HCT116 (cell line): ENCODE results near the gene MTA2. TPM values are rescaled to one million over a fixed set of nuclear protein-coding genes. Genes with fewer than 3 reads are reported as not detected.
A peak's percentile ranks its signal among the peaks of the same experiment; 100 is the strongest.

Source experiments
- ATAC-seq: fragments of 200-7000 bp; cut with Tn5 transposase; 2 replicates; pipeline ENCODE4 v1.9.1; 2020; ENCODE audit warnings: mild to moderate bottlenecking, moderate library complexity
- BruUV-seq: library from RNA; stranded (reverse); fragments of 400-500 nt; replicated peaks from 2 replicates; lab custom pipeline; 2021; lab: Mats Ljungman, UMichigan
- CTCF ChIA-PET: fragments of 300-600 bp; sonication (Branson Sonifier 250); formaldehyde crosslinking; loops from one replicate; lab custom pipeline; 2021; ENCODE audit warnings: antibody characterized with exemption; lab: Charles Lee
- POLR2A ChIA-PET: fragments of 300-600, 350-600 bp; sonication (Branson Sonifier 250); formaldehyde crosslinking; loops from one replicate; lab custom pipeline; 2021; ENCODE audit warnings: antibody characterized with exemption; lab: Charles Lee
- RAD21 ChIA-PET, 2 experiments: fragments of 300-600 bp; sonication (Branson Sonifier 250); formaldehyde crosslinking; loops; one replicate each; lab custom pipeline; 2023; ENCODE audit warnings: low total read pairs in 2 of 2; ENCODE audit not compliant: uncharacterized antibody in 2 of 2, unreplicated experiment in 2 of 2, low non-redundant PET in 1 of 2; lab: Charles Lee
- DNase-seq: peaks from one replicate; pipeline ENCODE4 v3.0.0-alpha.2; 2010; ENCODE audit warnings: low read depth, low spot score
- H2AFZ ChIP-seq: fragments of 200-600 bp; shearing (Covaris generic), sonication (generic); 2 replicates; pipeline ENCODE4 v1.6.1; 2017; ENCODE audit warnings: low read depth, mixed run types, mixed read lengths, antibody characterized with exemption, low read length; ENCODE audit not compliant: poor library complexity, severe bottlenecking
- H3K27ac ChIP-seq: 2 replicates; pipeline ENCODE4 v1.5.1; 2012; ENCODE audit warnings: low read depth, low read length
- H3K27me3 ChIP-seq: fragments of 200-600 bp; sonication (generic); 2 replicates; pipeline ENCODE4 v1.6.1; 2016; ENCODE audit warnings: mixed run types, low read length, mixed read lengths; ENCODE audit not compliant: insufficient read depth
- H3K36me3 ChIP-seq, 2 experiments: fragments of 200-500 bp in 1 of 2; fragments of 200-600 bp in 1 of 2; sonication (Bioruptor generic) in 1 of 2; sonication (generic) in 1 of 2; 2 replicates each; pipeline versions ENCODE4 v1.5.1 to v1.6.1; 2014 to 2016; ENCODE audit warnings: low read length in 2 of 2, inconsistent platforms in 1 of 2, mixed read lengths in 1 of 2, mixed run types in 1 of 2; ENCODE audit not compliant: insufficient read depth in 2 of 2, control insufficient read depth in 1 of 2
- H3K4me1 ChIP-seq, 2 experiments: fragments of 200-600 bp in 1 of 2; sonication (generic) in 1 of 2; 2 replicates each; pipeline versions ENCODE4 v1.5.1 to v1.6.1; 2012 to 2017; ENCODE audit warnings: low read length in 2 of 2, inconsistent platforms in 1 of 2, mild to moderate bottlenecking in 1 of 2, mixed read lengths in 1 of 2, mixed run types in 1 of 2, moderate library complexity in 1 of 2; ENCODE audit not compliant: insufficient read depth in 2 of 2, control insufficient read depth in 1 of 2
- H3K4me2 ChIP-seq: fragments of 200-600 bp; sonication (generic); 2 replicates; pipeline ENCODE4 v1.6.1; 2017; ENCODE audit warnings: mixed run types, low read length, mixed read lengths
- H3K4me3 ChIP-seq, 2 experiments: fragments of 200-600 bp in 1 of 2; sonication (generic) in 1 of 2; replicated peaks in 1 of 2; 2 replicates each; pipeline ENCODE4 v1.5.1; 2011 to 2016; ENCODE audit warnings: low read length in 2 of 2, control low read depth in 1 of 2, low read depth in 1 of 2, mild to moderate bottlenecking in 1 of 2, mixed read lengths in 1 of 2, mixed run types in 1 of 2
- H3K79me2 ChIP-seq: fragments of 200-600 bp; sonication (generic); 2 replicates; pipeline ENCODE4 v1.6.1; 2017; ENCODE audit warnings: mild to moderate bottlenecking, mixed run types, low read length, moderate library complexity, mixed read lengths; ENCODE audit not compliant: insufficient read depth
- H3K9ac ChIP-seq: fragments of 200-600 bp; sonication (generic); 2 replicates; pipeline ENCODE4 v1.6.1; 2016; ENCODE audit warnings: low read length, mixed read lengths
- H3K9me2 ChIP-seq: fragments of 200-600 bp; sonication (generic), shearing (Covaris generic); 2 replicates; pipeline ENCODE4 v1.6.1; 2017; ENCODE audit warnings: mixed run types, mild to moderate bottlenecking, moderate library complexity; ENCODE audit not compliant: insufficient read depth
- H3K9me3 ChIP-seq, 2 experiments: fragments of 200-500 bp in 1 of 2; fragments of 200-600 bp in 1 of 2; sonication (Bioruptor generic) in 1 of 2; sonication (generic) in 1 of 2; 2 replicates each; pipeline ENCODE4 v1.6.1; 2014 to 2017; ENCODE audit warnings: low read length in 2 of 2, mixed read lengths in 2 of 2, inconsistent platforms in 1 of 2, low read depth in 1 of 2, mild to moderate bottlenecking in 1 of 2, mixed run types in 1 of 2, moderate library complexity in 1 of 2; ENCODE audit not compliant: control insufficient read depth in 1 of 2, insufficient read depth in 1 of 2
- H4K20me1 ChIP-seq: fragments of 200-600 bp; sonication (generic), shearing (Covaris generic); 2 replicates; pipeline ENCODE4 v1.6.1; 2017; ENCODE audit warnings: mixed run types, mild to moderate bottlenecking, moderate library complexity; ENCODE audit not compliant: insufficient read depth
- CBX3 ChIP-seq: IDR thresholded peaks from 2 replicates; pipeline ENCODE4 v1.6.1; 2012; ENCODE audit warnings: low read depth
- EZH2 ChIP-seq: fragments of 200-600 bp; sonication (generic); IDR thresholded peaks from 2 replicates; pipeline ENCODE4 v1.6.1; 2017; ENCODE audit warnings: antibody characterized with exemption, mixed run types
- JUND ChIP-seq: IDR thresholded peaks from 2 replicates; pipeline ENCODE4 v1.6.1; 2012
- POLR2AphosphoS5 ChIP-seq: IDR thresholded peaks from 2 replicates; pipeline ENCODE4 v1.6.1; 2011; ENCODE audit warnings: mild to moderate bottlenecking, low read depth, low read length, moderate library complexity
- RAD21 ChIP-seq: IDR thresholded peaks from 2 replicates; pipeline ENCODE4 v1.6.1; 2012; ENCODE audit warnings: low read depth, mild to moderate bottlenecking
- SIN3A ChIP-seq: IDR thresholded peaks from 2 replicates; pipeline ENCODE4 v1.6.1; 2012; ENCODE audit warnings: low read depth
- SP1 ChIP-seq: IDR thresholded peaks from 2 replicates; pipeline ENCODE4 v1.6.1; 2012; ENCODE audit warnings: low read depth
- SRF ChIP-seq: IDR thresholded peaks from 2 replicates; pipeline ENCODE4 v1.6.1; 2012; ENCODE audit warnings: low read depth
- TCF7L2 ChIP-seq: IDR thresholded peaks from 2 replicates; pipeline ENCODE4 v1.7.0; 2011; ENCODE audit warnings: borderline replicate concordance, inconsistent platforms; ENCODE audit not compliant: insufficient read depth, insufficient read length; ENCODE audit errors: extremely low read depth
- intact Hi-C: fragments of 100-400 bp; cut with micrococcal nuclease; formaldehyde crosslinking; loops from 2 replicates; pipeline ENCODE4 v1.10.0; 2022
- total RNA-seq: library from RNA; stranded (reverse); gene quantifications from one replicate; pipeline ENCODE4 v1.2.1, GENCODE V29; 2021; ENCODE audit not compliant: unreplicated experiment
- TF ChIP-seq, protein P1 (sequence below): IDR thresholded peaks from 2 replicates; pipeline ENCODE4 v1.6.1; 2012
- TF ChIP-seq, protein P2 (sequence below), 3 experiments: fragments of 200-600 bp in 1 of 3; sonication (generic) in 1 of 3; IDR thresholded peaks in 2 of 3; conservative IDR thresholded peaks in 1 of 3; 2 replicates each; pipeline ENCODE4 v1.5.1; 2012 to 2017; ENCODE audit warnings: low read depth in 2 of 3, low read length in 2 of 3, antibody characterized with exemption in 1 of 3, borderline replicate concordance in 1 of 3, control low read depth in 1 of 3, mild to moderate bottlenecking in 1 of 3, mixed read lengths in 1 of 3, mixed run types in 1 of 3, moderate library complexity in 1 of 3; ENCODE audit not compliant: insufficient read depth in 1 of 3
- TF ChIP-seq, protein P3 (sequence below): IDR thresholded peaks from 2 replicates; pipeline ENCODE4 v1.6.1; 2012

The MTA2 gene
- total RNA-seq, 1 experiment from 2014 or later, result 98.9 TPM

DNA sequence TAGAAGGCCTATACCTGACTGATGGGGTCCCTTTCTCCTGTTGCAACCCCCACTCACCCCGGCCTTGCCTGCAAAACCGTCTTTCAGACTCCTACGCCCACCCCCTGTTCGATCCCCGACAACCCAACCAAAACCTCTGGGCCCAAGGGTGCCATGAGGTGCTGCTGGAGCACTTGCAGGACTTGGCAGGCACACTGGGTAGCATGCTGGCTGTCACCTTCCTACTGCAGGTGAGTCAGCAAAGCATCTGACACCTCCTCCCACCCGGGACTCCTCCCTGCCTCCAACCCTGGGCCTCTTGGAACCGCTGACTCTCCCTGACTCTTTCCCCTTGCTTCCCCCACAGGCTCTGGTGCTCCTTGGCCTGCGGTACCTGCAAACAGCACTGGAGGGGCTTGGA is 12.6 kb upstream of the MTA2 start:
- H2AFZ ChIP-seq, result no peak overlapping the region
- peak; percentile 43 for ATAC-seq
- intact Hi-C loops, result loop anchor here (5.0 kb wide), 1 partner anchor 33 kb away; the partner anchor contains the start of gene GANAB
- no peak for DNase-seq
- ChIA-PET RAD21 (no interaction called here), CTCF (no interaction called here), POLR2A (interaction anchor here (0.9 to 2.2 kb wide), 2 partner anchors 8 to 23 kb away, joined by 3 to 5 read pairs; partner anchors contain the start of genes B3GAT3 and TUT1)
- peak overlapping the region in 1 of 2 experiments; percentile 32; a peak in 1 of 4 replicates for H3K4me3 ChIP-seq
- peaks cover 13% of the 10 kb centered on the region for H3K79me2 ChIP-seq
- peak overlapping the region; percentile 93 for H3K9ac ChIP-seq
- H3K4me2 ChIP-seq, result peak overlapping the region; percentile 87
- peaks cover 0 to 5% of the 10 kb centered on the region in 2 experiments; a peak in 2 of 4 replicates for H3K36me3 ChIP-seq
- no peaks in the 10 kb centered on the region for H4K20me1 ChIP-seq
- H3K9me3 ChIP-seq, result no peaks in the 10 kb centered on the region
- peak; percentile 66; the same call in 1 of the 2 replicates for TF ChIP-seq SIN3A
- TF ChIP-seq, protein P1, sequence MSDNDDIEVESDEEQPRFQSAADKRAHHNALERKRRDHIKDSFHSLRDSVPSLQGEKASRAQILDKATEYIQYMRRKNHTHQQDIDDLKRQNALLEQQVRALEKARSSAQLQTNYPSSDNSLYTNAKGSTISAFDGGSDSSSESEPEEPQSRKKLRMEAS, result peak; percentile 88
- TF ChIP-seq CBX3, result no peak
- H3K27me3 ChIP-seq, result no peaks in the 10 kb centered on the region
- peaks cover 28 to 45% of the 10 kb centered on the region in 2 experiments for H3K4me1 ChIP-seq
- H3K27ac ChIP-seq, result peak overlapping the region; percentile 83
- no peaks in the 10 kb centered on the region for H3K9me2 ChIP-seq
- no TSS peak for BruUV-seq

DNA sequence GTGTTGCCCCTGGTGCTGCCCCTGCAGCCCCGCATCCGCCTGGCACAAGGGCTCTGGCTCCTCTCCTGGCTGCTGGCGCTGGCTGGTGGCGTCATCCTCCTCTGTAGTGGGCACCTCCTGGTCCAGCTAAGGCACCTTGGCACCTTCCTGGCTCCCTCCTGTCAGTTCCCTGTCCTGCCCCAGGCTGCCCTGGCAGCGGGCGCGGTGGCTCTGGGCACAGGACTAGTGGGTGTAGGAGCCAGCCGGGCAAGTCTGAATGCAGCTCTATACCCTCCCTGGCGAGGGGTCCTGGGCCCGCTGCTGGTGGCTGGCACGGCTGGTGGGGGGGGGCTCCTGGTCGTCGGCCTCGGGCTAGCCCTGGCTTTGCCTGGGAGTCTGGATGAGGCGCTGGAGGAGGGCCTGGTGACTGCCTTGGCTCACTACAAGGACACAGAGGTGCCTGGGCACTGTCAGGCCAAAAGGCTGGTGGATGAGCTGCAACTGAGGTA is 11.7 kb upstream of the MTA2 start:
- RAD21 ChIA-PET, result no interaction called here
- intact Hi-C loops, result loop anchor here (5.0 kb wide), 1 partner anchor 34 kb away; the partner anchor contains the start of gene GANAB
- no peak overlapping the region for H2AFZ ChIP-seq
- no peaks in the 10 kb centered on the region for H3K9me2 ChIP-seq
- TF ChIP-seq, protein P2, sequence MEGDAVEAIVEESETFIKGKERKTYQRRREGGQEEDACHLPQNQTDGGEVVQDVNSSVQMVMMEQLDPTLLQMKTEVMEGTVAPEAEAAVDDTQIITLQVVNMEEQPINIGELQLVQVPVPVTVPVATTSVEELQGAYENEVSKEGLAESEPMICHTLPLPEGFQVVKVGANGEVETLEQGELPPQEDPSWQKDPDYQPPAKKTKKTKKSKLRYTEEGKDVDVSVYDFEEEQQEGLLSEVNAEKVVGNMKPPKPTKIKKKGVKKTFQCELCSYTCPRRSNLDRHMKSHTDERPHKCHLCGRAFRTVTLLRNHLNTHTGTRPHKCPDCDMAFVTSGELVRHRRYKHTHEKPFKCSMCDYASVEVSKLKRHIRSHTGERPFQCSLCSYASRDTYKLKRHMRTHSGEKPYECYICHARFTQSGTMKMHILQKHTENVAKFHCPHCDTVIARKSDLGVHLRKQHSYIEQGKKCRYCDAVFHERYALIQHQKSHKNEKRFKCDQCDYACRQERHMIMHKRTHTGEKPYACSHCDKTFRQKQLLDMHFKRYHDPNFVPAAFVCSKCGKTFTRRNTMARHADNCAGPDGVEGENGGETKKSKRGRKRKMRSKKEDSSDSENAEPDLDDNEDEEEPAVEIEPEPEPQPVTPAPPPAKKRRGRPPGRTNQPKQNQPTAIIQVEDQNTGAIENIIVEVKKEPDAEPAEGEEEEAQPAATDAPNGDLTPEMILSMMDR (IDR thresholded peaks at IDR 0.05 in 2 of 3, conservative IDR thresholded peaks at IDR 0.05 in 1 of 3; ENCODE audit: borderline replicate concordance in 1 of 3, insufficient read depth in 1 of 3, low read depth in 2 of 3, low read length in 2 of 3), result no peak
- no peak for TF ChIP-seq POLR2AphosphoS5
- no peak for TF ChIP-seq JUND
- TF ChIP-seq EZH2, result no peak
- TF ChIP-seq, protein P3, sequence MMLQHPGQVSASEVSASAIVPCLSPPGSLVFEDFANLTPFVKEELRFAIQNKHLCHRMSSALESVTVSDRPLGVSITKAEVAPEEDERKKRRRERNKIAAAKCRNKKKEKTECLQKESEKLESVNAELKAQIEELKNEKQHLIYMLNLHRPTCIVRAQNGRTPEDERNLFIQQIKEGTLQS, result no peak
- TF ChIP-seq SRF, result no peak
- no peak for TF ChIP-seq CBX3
- TF ChIP-seq SP1, result no peak
- no peak for TF ChIP-seq TCF7L2
- TF ChIP-seq RAD21, result no peak
- TF ChIP-seq, all 23 proteins: peak for 0
- Histone ChIP-seq H3K27ac (peak overlapping the region; percentile 83), H3K4me2 (peak overlapping the region; percentile 87), H3K4me1 (peaks cover 28 to 45% of the 10 kb centered on the region in 2 experiments), H3K9ac (peak overlapping the region; percentile 93), H3K79me2 (peaks cover 13% of the 10 kb centered on the region), H3K4me3 (no peak overlapping the region), H3K36me3 (peaks cover 0 to 5% of the 10 kb centered on the region in 2 experiments; a peak in 2 of 4 replicates), H3K27me3 (no peaks in the 10 kb centered on the region), H3K9me3 (no peaks in the 10 kb centered on the region), H4K20me1 (no peaks in the 10 kb centered on the region)
- DNase-seq (no peak), ATAC-seq (no peak)
- ChIA-PET CTCF (interaction anchor here (2.8 kb wide), 1 partner anchor 8 kb away, joined by 16 read pairs; the partner anchor contains the start of gene B3GAT3), POLR2A (interaction anchor here (2.2 kb wide), 1 partner anchor 8 kb away, joined by 5 read pairs; the partner anchor contains the start of gene B3GAT3)
- BruUV-seq, result no TSS peak
